ENCODE data around the gene RNU2-1.
"Not testable (repeated sequence)": the region's sequence is repeated elsewhere in the genome, so short reads cannot be mapped to it uniquely, and the experiment has no call there.

DNA sequence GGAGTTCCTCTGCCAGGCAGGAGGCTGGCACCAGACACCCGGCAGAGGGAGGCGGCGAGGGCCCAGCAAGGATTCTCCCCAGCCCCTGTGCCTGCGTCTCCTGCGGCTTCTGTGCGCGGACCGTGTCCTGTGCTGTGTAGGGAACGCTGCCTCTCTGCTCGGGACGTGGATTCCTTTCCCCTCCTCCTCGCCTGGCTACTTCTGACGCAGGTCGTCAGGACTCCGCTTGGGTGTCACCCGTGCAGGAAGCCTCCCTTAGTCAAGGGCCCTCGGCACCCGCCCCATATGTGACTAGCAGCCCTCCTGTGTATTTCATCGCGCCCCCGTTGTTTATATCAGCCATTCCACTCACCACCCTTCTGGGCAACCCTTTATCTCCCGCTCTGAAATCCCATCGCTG, 12.7 kb upstream of the RNU2-1 start:
- TF ChIP-seq POLR2AphosphoS5 (IDR thresholded peaks at IDR 0.05; ENCODE audit: borderline replicate concordance, low read depth, low read length); EZH2 (IDR thresholded peaks at IDR 0.05): not testable (repeated sequence)

Measured in SK-N-MC (cell line).